ENCODE data around the gene SMIM1. TPM values are rescaled to one million over a fixed set of nuclear protein-coding genes. Genes with fewer than 3 reads are reported as not detected.

Gene SMIM1
- total and polyA plus RNA-seq, 9 of the 15 experiments (the other 6 are each of a cell fraction or from before 2014, with no cell fraction given), result 2.3 to 125 (median 24.3) TPM

- TF ChIP-seq ZNF407 (IDR thresholded peaks at IDR 0.05; ENCODE audit: low read depth) (no peak), ZNF263 (CRISPR knock-in tag; IDR thresholded peaks at IDR 0.05; ENCODE audit: borderline replicate concordance) (peak; percentile 29; the same call in 1 of the 2 replicates), THRA (IDR thresholded peaks at IDR 0.05) (no peak), MGA (IDR thresholded peaks at IDR 0.05) (peak; percentile 99), SMARCC2 (IDR thresholded peaks at IDR 0.05; ENCODE audit: low read depth) (no peak)
Measured at GRCh38 chr1:3775490-3776230, 3.1 kb downstream of the SMIM1 start (continued).
